ENCODE data around the gene ADGRF5.
"Not testable (repeated sequence)": the region's sequence is repeated elsewhere in the genome, so short reads cannot be mapped to it uniquely, and the experiment has no call there.

ADGRF5 gene

DNA sequence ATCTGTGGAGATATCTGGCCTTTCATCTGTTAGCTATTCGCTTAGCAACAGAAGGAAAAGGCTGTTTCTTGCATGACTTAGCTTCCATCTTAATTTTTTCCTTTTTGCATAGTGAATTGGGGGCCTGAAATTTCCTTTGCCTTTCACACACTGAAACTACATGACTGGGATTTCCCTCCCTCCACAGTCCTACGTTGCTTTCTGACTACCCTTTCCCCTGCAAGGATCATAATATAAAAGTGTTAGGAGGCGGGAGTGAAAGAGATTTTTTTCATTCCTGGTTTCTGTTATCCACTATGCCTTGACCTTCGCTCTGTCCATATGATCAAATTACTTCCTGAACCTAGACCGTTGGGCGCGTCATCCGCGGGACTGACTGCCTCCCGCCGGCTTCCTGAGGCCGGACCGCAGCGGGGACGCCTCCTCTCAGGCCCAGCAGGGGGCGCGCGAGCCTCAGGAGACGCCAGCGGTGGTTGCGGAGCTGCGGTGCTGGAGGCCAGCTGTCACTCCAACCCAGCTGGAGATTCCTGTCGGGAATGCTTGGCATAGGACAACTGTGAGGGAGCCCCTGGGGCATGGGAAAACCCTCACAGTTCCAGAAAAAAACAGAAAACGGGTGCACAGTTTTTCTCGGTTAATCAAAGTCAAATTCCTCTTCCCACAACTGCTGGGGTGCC, 72.9 kb downstream of the ADGRF5 start:
- no peaks in the 10 kb centered on the region for H4K20me1 ChIP-seq (ENCODE audit: control insufficient read depth, insufficient read depth, low read depth, low read length)
- H3F3A ChIP-seq (ENCODE audit: control insufficient read depth, insufficient read depth): no peaks in the 10 kb centered on the region
- no peaks in the 10 kb centered on the region for H3K79me2 ChIP-seq (ENCODE audit: control insufficient read depth, low read length)
- peak overlapping the region; percentile 30; the same call in 1 of the 2 replicates for H3K4me2 ChIP-seq (ENCODE audit: low read length)
- H3K27ac ChIP-seq (ENCODE audit: low read depth, low read length): no peak overlapping the region
- H3K4me1 ChIP-seq (ENCODE audit: control insufficient read depth, low read length): no peaks in the 10 kb centered on the region
- no peaks in the 10 kb centered on the region; the same call in 1 of the 2 replicates for H3K27me3 ChIP-seq (ENCODE audit: control insufficient read depth, low read length)
- peak overlapping the region; percentile 15; the same call in 1 of the 2 replicates for H3K4me3 ChIP-seq (ENCODE audit: low read length)
- no peaks in the 10 kb centered on the region for H3K36me3 ChIP-seq (ENCODE audit: control insufficient read depth, low read length)
- TF ChIP-seq EZH2phosphoT487 (IDR thresholded peaks at IDR 0.05; ENCODE audit: borderline replicate concordance, low read length): no peak
- TF ChIP-seq, protein P1, sequence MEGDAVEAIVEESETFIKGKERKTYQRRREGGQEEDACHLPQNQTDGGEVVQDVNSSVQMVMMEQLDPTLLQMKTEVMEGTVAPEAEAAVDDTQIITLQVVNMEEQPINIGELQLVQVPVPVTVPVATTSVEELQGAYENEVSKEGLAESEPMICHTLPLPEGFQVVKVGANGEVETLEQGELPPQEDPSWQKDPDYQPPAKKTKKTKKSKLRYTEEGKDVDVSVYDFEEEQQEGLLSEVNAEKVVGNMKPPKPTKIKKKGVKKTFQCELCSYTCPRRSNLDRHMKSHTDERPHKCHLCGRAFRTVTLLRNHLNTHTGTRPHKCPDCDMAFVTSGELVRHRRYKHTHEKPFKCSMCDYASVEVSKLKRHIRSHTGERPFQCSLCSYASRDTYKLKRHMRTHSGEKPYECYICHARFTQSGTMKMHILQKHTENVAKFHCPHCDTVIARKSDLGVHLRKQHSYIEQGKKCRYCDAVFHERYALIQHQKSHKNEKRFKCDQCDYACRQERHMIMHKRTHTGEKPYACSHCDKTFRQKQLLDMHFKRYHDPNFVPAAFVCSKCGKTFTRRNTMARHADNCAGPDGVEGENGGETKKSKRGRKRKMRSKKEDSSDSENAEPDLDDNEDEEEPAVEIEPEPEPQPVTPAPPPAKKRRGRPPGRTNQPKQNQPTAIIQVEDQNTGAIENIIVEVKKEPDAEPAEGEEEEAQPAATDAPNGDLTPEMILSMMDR (IDR thresholded peaks at IDR 0.05; ENCODE audit: low read depth, low read length, poor library complexity, severe bottlenecking): peak; percentile 89
- no peaks in the 10 kb centered on the region for H3K9me3 ChIP-seq (ENCODE audit: control insufficient read depth, insufficient read depth, low read length)
- no peaks in the 10 kb centered on the region for H3K9me2 ChIP-seq (replicated peaks; ENCODE audit: control insufficient read depth, low read length)

DNA sequence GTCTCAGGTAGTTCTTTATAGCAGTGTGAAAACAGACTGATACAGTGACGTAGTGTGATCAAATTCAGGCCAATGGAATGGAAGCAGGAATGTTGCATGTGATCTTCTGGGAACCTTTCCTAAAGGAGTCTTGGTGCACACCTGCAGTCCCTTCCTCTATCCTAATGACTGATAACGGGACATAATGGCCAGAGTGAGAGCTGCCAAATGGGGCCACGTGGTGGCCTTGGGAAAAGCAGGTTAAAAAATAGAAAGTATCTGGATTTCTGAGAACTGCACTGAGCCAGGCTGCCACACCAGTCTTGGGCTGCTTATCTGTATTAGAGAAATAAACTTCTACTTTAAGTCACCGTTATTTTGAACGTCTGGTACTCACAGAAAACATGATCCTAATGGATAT, 76.6 kb downstream of the ADGRF5 start:
- no peak overlapping the region for H3K27ac ChIP-seq (ENCODE audit: low read depth, low read length)
- H3K9me3 ChIP-seq (ENCODE audit: control insufficient read depth, insufficient read depth, low read length): no peaks in the 10 kb centered on the region; the same call in 1 of the 2 replicates

DNA sequence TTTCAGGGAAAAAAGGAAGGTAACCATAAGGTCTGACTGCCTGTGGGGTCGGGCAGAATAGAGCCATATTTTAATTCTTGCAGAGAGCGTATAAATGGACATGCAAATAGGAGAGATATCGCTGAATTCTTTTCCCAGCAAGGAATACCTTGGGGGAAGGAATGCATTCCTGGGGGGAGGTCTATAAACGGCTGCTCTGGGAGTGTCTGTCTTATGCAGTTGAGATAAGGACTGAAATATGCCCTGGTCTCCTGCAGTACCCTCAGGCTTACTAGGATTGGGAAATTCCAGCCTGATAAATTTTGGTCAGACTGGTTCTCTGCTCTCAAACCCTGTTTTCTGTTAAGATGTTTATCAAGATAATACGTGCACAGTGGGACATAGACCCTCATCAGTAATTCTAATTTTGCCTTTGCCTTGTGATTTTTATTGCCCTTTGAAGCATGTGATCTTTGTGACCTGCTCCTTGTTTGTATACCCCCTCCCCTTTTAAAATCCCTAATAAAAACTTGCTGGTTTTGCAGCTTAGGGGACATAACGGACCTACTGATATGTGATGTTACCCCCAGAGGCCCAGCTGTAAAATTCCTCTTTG, 79.4 kb downstream of the ADGRF5 start:
- H3K4me3 ChIP-seq (ENCODE audit: low read length); H3K36me3 ChIP-seq (ENCODE audit: control insufficient read depth, low read length); H3K4me1 ChIP-seq (ENCODE audit: control insufficient read depth, low read length); H3K4me2 ChIP-seq (ENCODE audit: low read length); H3K27ac ChIP-seq (ENCODE audit: low read depth, low read length); H3F3A ChIP-seq (ENCODE audit: control insufficient read depth, insufficient read depth); H3K79me2 ChIP-seq (ENCODE audit: control insufficient read depth, low read length); H4K20me1 ChIP-seq (ENCODE audit: control insufficient read depth, insufficient read depth, low read depth, low read length); H3K9me2 ChIP-seq (replicated peaks; ENCODE audit: control insufficient read depth, low read length); H3K27me3 ChIP-seq (ENCODE audit: control insufficient read depth, low read length); H3K9me3 ChIP-seq (ENCODE audit: control insufficient read depth, insufficient read depth, low read length): not testable (repeated sequence)

More for the DNA sequence above, 76.6 kb downstream of the ADGRF5 start:
- Histone ChIP-seq H3K36me3 (ENCODE audit: control insufficient read depth, low read length) (no peaks in the 10 kb centered on the region), H3K4me2 (ENCODE audit: low read length) (no peak overlapping the region), H3K9me2 (replicated peaks; ENCODE audit: control insufficient read depth, low read length) (no peaks in the 10 kb centered on the region), H3K4me1 (ENCODE audit: control insufficient read depth, low read length) (no peaks in the 10 kb centered on the region), H3F3A (ENCODE audit: control insufficient read depth, insufficient read depth) (no peaks in the 10 kb centered on the region), H4K20me1 (ENCODE audit: control insufficient read depth, insufficient read depth, low read depth, low read length) (no peaks in the 10 kb centered on the region), H3K4me3 (ENCODE audit: low read length) (no peak overlapping the region), H3K27me3 (ENCODE audit: control insufficient read depth, low read length) (no peaks in the 10 kb centered on the region; the same call in 1 of the 2 replicates), H3K79me2 (ENCODE audit: control insufficient read depth, low read length) (no peaks in the 10 kb centered on the region)
- no peak for TF ChIP-seq EZH2phosphoT487 (IDR thresholded peaks at IDR 0.05; ENCODE audit: borderline replicate concordance, low read length)
- TF ChIP-seq, protein P1 (IDR thresholded peaks at IDR 0.05; ENCODE audit: low read depth, low read length, poor library complexity, severe bottlenecking): no peak

DNA sequence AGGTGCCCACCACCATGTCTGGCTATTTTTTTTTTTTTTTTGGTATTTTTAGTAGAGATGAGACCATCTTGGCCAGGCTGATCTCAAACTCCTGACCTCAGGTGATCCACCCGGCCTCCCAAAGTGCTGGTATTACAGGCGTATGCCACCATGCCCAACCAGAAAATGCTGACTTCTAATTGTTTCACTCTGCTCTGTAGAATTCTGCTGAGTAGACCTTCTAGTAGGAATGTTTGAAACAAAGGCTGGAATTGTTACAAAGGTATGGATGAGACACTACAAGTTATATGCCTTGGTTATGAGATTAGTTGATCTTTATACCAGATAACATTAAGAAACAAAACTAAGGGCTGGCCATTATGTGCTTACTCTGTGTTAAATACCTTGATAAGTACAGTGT, 83.7 kb downstream of the ADGRF5 start:
- no peak for TF ChIP-seq EZH2phosphoT487 (IDR thresholded peaks at IDR 0.05; ENCODE audit: borderline replicate concordance, low read length)
- no peaks in the 10 kb centered on the region for H3K4me1 ChIP-seq (ENCODE audit: control insufficient read depth, low read length)

DNA sequence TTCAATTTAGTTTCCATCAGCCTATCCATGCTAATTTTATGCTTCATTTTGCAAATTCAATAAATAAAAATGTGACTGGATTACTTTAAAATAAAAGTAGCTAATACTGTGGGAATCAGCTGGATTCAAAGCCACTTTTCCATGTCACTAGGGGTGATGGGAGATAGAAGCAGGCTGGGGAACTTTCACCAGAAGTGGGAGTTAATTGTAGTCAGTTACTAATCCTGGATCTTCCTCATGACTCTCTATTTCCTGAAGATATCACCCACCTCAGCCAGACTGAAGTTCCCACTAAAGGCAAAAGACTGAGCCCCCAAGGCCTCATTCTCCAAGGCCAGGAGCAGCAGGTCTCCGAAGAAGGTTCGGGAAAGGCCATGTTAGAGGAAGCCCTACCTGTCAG, 86.7 kb downstream of the ADGRF5 start:
- not testable (repeated sequence) for H3K4me2 ChIP-seq (ENCODE audit: low read length); H3K27me3 ChIP-seq (ENCODE audit: control insufficient read depth, low read length); H3K9me2 ChIP-seq (replicated peaks; ENCODE audit: control insufficient read depth, low read length); H3K79me2 ChIP-seq (ENCODE audit: control insufficient read depth, low read length); H3K4me1 ChIP-seq (ENCODE audit: control insufficient read depth, low read length); H3K4me3 ChIP-seq (ENCODE audit: low read length); H3K36me3 ChIP-seq (ENCODE audit: control insufficient read depth, low read length); H3K9me3 ChIP-seq (ENCODE audit: control insufficient read depth, insufficient read depth, low read length); H4K20me1 ChIP-seq (ENCODE audit: control insufficient read depth, insufficient read depth, low read depth, low read length); H3F3A ChIP-seq (ENCODE audit: control insufficient read depth, insufficient read depth); H3K27ac ChIP-seq (ENCODE audit: low read depth, low read length)

More for the DNA sequence above, 83.7 kb downstream of the ADGRF5 start:
- Histone ChIP-seq H3K27me3 (ENCODE audit: control insufficient read depth, low read length) (no peaks in the 10 kb centered on the region), H3K4me2 (ENCODE audit: low read length) (no peak overlapping the region), H3K27ac (ENCODE audit: low read depth, low read length) (no peak overlapping the region), H3K4me3 (ENCODE audit: low read length) (no peak overlapping the region), H3K36me3 (ENCODE audit: control insufficient read depth, low read length) (no peaks in the 10 kb centered on the region), H3K9me3 (ENCODE audit: control insufficient read depth, insufficient read depth, low read length) (no peaks in the 10 kb centered on the region), H3K79me2 (ENCODE audit: control insufficient read depth, low read length) (no peaks in the 10 kb centered on the region), H3K9me2 (replicated peaks; ENCODE audit: control insufficient read depth, low read length) (no peaks in the 10 kb centered on the region), H4K20me1 (ENCODE audit: control insufficient read depth, insufficient read depth, low read depth, low read length) (no peaks in the 10 kb centered on the region), H3F3A (ENCODE audit: control insufficient read depth, insufficient read depth) (no peaks in the 10 kb centered on the region)

DNA sequence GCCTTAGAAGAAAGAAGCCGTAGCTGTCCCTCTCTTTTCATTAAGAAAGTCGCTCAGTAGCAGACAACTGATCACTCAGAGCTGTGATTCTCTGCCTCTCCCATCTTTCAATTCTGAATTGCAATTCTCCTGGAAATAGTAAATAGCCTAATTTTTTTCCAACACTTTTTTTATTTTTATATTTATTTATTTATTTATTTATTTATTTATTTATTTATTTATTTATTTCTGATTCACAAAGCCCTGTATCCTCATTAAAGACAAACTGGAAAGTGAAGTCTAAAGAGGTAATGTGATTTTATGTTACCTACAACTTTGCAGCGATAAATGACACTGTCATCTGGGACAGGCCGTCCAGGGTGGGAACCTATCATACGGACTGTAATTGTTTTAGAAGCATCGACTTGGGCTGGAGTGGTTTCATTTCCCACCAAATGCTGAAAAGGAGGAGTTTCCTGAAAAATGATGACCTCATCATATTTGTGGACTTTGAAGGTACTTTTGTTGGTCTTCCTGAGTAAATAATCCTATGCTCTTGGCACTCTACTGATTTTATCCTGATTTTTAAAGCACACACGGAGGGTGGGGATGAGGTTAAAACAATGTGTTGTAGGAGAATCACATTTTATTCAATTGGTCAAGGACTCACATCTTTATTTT, 87.4 kb downstream of the ADGRF5 start:
- H3F3A ChIP-seq (ENCODE audit: control insufficient read depth, insufficient read depth); H3K79me2 ChIP-seq (ENCODE audit: control insufficient read depth, low read length); H3K4me2 ChIP-seq (ENCODE audit: low read length); H3K4me1 ChIP-seq (ENCODE audit: control insufficient read depth, low read length); H3K27me3 ChIP-seq (ENCODE audit: control insufficient read depth, low read length); H3K27ac ChIP-seq (ENCODE audit: low read depth, low read length); H3K9me3 ChIP-seq (ENCODE audit: control insufficient read depth, insufficient read depth, low read length); H3K9me2 ChIP-seq (replicated peaks; ENCODE audit: control insufficient read depth, low read length); H3K4me3 ChIP-seq (ENCODE audit: low read length); H3K36me3 ChIP-seq (ENCODE audit: control insufficient read depth, low read length); H4K20me1 ChIP-seq (ENCODE audit: control insufficient read depth, insufficient read depth, low read depth, low read length): not testable (repeated sequence)
